Renal cortex interstitium (tissue), 11 donors: ENCODE data around the gene SSTR1. TPM values are rescaled to one million over a fixed set of nuclear protein-coding genes. Genes with fewer than 3 reads are reported as not detected.

Experiments used
- DNase-seq, 11 donors: peaks; one replicate each; pipeline ENCODE4 v3.0.0-alpha.2; 2013; ENCODE audit warnings: low read depth in 9 of 11, low spot score in 4 of 11; ENCODE audit errors: extremely low read depth in 1 of 11
- polyA plus RNA-seq, 3 donors: library from polyadenylated mRNA; unstranded; fragments of 120-200 nt; gene quantifications; one replicate each; pipeline ENCODE4 v1.2.1, GENCODE V29; 2013; ENCODE audit not compliant: insufficient read length in 3 of 3

The SSTR1 gene
- polyA plus RNA-seq, 3 donors = 1.8 to 2.1 (median 2.1) TPM

DNA sequence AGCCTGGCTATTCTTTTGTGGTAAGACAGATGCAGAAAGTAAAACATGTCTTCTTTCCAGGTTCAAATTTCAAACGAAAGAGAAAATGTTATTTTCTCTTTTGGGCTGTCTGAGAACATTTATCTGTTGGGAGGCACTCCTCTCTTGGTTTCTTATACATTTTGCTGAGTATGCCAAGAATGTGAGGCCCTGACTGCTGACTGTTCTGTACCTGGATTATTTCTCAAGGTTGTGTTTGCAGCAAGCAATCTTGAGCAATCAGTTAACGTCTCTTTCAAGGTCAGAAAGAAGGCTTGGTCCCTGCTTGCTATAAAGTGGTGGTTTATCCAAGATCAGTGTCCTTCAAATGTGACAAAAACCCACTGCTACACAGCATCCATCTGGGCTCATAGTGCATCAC, 9.8 kb downstream of the SSTR1 start:
- no peak for DNase-seq

DNA sequence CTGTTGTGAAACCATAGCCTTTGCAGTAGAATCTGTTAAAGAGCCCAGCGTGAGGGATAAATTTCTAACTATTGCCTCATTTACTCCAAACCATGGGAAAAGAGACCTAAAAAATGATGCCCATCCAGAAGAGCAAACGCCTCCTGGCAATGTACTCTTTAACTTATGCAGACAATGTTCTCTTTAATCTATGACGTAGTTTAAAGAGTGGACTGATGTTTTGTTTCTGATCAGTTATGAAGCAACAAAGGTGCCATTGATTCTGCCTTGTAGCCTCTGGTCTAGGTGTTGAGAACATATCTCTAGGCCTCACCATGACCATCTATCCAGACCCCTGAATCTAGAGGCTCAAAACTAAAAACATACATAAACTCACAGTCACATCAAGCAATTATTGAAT, 13.4 kb downstream of the SSTR1 start:
- DNase-seq = no peak

DNA sequence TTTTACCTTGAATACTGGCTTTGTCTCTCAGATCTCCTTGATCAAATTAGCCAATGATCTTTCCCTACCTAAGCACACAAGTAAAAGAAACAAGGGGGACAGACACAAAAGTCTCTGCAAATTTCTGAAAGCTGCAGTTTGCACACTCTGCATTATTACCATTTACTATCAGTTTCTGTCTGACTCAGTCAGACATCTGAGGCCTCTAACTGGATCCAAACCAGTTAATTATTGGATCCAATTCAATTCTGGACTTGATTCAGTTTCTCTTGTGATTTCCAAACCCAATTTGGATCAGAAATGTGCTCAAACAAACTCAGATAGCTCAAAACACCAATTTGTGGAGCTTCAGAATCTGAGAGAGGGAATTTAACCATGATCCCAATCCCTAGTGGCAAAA, 16.6 kb downstream of the SSTR1 start:
- no peak for DNase-seq

DNA sequence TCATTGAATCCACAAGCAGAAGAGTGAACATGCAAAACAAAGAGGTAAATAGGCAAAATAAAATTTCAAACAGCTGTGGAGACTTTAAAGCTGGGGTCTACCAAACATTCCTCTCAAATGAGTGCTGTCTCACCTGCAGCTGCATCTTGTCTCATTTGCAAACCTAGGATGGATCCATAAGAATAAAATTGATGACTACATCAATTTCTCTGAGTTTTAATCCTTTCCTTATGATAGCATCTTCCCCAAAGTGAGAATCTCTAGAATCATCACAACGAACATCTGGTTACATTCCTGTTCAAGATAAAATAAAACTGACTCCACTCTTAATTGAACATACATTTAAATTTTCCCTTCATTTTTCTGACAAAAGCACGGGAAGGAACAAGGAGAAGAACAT, 18.2 kb downstream of the SSTR1 start:
- no peak for DNase-seq

DNA sequence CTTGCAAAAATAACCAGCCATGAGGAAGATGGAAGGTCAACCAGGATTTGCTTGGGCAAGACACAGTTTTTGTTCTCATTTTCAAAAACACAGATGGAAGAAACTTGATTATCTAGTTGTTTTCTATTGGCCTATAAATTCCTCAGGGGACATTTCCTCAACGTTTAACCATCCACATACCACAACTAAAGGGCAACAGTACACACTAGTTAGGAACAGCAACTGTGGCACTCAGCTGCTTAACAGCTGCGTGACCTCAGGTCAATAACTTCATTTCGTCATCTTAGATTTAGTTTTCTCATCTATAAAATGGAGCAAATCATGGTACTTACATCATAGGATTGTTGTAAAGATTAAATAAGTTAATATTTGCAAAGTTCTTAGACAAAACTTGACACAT, 18.7 kb downstream of the SSTR1 start:
- no peak for DNase-seq

DNA sequence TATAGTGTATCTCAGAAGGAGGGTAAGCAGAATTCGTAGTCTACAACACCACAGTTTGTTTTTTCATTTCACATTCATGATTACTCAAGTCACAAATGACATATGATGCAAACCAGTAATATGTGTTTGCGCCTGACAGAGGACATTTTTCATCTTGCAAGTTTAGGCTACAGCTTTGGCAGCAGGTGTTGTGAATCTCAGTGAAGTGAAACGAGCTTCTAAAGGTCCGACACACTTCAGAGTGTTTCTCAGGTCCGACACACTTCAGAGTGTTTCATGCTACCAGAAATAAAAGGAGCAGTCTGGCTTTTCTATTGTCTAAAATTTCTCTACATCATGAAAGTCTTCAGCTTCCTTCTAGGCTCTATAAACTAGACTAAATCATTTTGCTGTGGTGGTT, 25.5 kb downstream of the SSTR1 start:
- no peak for DNase-seq

DNA sequence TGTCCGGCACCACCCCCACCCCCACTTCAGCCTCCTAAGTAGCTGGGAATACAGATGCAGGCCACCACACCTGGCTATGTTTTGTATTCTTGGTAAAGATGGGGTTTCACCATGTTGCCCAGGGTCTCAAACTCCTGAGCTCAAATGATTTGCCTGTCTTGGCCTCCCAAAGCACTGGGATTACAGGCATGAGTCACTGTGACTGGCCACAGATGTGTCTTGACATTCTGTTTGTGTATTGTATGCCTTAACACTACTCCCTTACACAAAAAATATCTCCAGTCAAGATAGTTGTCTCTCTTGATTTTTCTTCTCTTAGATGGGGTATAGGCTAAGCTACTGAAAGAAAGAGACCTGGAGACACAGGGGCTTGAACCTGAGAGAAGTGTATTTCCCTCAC, 30.6 kb downstream of the SSTR1 start:
- DNase-seq = no peak

DNA sequence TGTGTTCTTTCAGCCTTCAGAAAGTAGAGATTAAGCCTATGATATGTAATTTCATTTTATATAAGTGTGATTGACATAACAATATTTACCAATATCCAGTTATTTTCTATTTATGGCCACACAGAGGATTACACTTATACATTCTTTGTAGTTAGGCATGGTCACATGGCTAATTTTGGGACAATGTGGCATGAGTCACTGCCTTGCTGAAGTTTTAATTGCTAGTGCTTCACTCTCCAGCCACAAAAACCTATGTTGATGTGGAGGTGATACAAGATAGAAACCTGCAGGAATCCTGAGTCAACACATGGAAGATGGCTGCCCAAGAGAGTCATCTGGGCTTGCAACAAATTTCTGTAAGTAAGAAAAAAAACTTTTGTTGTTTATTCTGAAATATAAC, 31.2 kb downstream of the SSTR1 start:
- DNase-seq = no peak

DNA sequence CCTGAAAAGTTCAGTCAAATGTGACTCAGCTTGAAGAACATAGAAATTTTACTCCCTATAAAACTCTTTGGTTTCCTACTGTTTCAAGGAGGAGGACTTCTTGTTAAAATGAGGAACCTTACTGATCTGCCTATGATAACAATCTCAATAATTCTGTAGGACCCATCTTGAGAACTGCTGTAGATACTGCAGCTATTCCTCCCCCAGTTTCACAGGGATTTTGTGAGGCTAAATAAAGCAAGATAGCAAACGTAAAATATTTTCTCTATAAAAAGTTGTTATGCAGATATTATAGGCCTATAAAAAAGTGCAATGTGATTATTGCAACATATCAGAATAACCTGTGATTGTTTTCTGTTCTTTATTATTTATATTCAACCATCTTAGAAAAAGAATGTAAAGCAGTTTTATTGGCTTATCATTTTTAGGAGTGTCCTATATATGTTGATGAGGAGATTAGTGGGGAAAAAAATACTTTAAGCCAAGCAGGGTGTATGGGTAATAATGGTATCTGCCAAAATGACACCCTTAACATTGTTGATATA, 36.1 kb downstream of the SSTR1 start:
- no peak for DNase-seq

DNA sequence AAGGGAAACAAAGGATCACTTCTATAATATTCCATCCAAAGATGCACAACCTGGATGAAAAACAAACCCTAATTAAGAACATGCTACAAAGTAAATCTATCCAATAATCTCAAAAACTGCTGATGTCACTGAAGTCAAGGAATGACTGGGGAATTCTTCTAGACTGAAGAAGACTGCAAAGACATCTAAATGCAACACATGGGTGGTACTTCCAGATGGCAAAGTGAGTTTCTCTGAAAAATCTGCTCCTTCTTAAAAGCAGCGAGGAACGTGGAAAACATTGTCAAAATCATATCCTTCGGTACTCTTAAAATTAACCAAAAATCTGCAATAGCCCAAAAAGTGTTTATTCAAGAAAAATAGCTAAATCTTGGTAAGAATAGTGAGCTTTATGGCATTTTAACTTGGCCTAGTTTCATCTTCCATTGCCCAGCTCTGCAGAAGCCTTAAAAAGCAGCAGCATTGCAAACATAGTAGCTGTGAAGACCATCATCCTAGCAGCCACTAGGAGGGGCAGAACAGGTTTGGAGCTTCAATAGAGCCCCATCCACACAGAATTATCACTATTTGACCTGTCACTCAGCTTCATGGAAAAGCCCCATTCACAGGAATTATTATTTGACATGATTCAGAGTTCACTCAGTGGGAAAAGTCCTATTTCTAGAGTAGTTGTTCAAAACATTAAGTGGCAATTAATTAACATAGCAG, 40.8 kb downstream of the SSTR1 start:
- DNase-seq = no peak

DNA sequence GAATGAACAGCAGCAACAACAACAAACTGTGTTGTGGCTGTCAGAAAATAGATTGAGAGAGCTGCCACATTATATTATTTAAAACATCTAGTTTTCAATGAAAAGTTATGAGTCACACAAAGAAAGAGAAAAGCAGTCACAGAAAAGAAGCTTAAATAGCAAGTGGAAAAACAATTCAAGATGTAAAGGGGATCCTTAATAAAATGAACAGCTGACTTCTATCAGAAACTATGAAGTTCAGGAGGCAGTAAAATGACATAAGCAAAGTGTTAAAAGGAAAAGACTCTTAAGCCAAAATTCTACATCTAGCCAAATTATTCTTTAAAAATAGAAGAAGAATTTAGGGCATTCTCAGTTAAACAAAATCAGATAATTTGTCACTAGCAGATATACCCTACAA, 42.6 kb downstream of the SSTR1 start:
- no peak for DNase-seq

DNA sequence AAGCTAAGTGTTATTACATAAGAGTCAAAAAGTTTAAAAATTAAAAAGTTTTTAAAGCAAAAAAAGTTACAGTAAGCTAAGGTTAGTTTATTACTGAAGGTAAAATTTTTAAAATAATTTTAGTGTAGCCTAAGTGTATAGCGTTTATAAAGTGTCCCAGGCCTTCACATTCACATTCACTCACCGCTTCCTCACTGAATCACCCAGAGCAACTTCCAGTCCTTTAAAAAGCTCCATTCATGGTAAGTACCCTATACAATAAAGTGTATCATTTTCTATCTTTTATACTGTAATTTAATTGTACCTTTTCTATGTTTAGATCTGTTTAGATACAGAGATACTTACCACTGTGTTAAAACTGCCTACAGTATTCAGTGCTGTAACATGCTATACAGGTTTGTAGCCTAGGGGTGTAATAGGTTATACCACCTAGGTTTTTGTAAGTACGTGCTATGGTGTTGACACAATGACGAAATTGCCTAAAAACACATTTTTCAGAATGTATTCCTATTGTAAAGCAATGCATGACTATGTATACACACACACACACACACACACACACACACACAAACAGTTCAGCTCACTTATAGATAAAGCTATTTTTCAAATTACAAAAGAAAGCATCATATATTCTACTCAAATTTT, 44.5 kb downstream of the SSTR1 start:
- DNase-seq = no peak

DNA sequence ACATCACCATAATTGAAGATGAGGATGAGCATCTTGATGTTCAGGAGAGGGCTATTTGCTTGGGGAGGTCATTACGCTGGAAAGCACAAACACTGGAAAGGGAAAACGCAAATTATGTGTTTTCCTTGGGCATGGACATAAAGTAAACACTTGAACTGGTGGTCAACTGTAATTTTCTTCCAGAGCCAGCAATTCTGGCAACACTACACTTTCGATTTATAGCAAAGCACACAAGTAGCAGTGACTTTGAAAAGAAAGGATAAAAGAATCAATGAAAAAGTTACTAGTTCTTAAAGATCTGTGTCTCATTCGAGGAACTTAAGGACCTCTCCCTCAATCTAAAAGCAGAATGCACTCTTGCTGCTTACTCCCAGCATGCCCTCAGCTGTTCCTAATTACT, 46.0 kb downstream of the SSTR1 start:
- no peak for DNase-seq

DNA sequence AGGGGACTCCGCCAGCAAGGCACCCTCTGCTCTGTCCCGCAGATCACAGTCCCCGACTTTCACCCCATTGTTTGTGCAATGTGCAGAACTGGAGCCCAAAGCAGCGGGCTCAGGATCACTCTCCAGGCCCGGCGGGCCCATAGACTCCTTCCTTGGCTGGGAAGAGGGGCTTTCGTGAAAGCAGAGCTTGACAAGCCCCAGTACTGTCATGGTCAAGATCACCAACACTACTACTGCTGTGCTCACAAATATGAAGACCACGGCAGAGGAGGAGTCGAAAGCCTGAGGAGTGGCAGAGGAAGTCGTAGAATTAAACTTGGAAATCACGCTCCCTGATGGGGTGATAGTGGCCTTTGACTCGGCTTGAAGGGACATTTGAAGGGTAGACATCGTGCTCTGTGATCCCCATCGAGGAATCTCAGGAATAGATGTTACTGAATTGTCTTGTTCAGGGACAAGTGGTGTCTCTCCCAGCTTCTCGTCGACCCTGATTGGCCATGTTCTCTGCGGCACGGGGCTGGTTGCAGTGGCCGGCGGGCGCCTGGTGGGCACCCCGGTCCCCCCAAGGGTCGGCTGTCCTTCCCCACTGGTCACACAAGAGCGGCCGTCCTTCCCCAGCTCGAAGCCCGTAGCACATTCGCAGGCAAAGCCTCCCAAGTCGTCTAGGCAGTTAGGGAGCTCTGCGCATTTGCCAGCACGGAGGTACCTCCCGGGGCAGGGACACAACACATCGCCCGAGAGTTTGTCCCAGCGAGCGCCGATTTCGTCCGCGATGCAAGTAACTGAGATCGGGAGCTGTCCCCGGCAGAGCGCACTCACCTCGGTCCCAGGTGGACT, 47.1 kb downstream of the SSTR1 start:
- DNase-seq = peak in 5 of 11 donors; percentile 4 to 22 (median 18)

DNA sequence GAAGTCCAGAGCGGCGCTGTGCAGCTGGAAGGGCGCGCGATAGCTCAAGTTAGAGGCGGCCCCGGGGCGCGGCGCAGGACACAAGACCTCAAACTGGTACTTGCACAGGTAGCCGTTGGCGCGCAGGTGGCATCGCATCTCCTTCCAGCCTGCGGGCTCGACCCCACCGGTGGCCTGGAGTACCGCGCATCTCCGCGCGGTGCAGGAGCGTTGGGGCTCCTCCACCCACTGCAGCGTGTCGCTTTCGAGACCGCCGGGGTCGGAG, 47.6 kb downstream of the SSTR1 start:
- peak in 6 of 11 donors; percentile 3 to 44 (median 22) for DNase-seq

DNA sequence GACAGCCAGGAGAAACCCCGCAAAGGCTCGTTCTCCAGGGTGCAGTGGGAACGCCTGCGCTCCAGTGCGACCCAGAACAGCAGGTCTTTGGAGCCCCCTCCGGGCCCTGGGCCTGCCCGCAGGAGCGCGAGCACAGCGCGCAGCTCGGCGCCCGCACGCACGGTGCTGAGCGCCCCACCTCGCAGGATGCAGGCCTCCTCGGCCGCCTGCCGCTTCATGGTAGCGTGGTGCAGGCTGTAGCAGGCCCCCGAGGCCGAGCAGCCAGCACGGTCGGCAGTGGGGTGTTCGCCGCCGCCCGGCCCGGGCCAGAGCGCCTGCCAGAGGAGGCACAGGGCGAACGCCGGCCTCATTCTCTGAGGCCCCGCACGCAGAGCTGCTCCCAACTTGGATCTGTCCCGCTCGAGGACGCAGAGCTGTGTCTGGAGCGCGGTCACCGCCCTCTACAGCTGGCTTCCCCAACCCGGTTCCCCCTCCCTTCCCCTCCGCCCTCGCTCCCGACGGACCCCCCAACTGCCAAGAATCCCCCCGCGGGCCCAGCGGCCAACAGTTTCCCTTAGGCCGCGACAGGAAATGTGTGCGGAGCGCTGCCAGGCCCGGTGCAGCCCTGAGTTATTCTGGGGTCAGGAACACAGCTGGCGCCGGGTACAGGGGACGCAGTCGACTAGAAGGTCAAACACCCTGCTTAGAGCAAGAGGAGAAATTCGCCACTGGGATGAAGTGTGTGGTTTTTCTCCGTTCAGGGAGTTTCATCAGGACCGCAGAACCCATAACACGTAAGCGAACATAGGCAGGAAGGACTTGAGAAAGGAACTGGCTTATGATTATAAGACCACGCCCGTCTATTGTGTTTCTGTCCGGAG, 48.2 kb downstream of the SSTR1 start, which contains the start of gene CLEC14A:
TSS of gene CLEC14A (minus strand) at position 421 of the 860 bp plus-strand sequence. CDS start at position 350, 71 bp downstream.
- peak in 10 of 11 donors; percentile 10 to 46 (median 32) for DNase-seq

DNA sequence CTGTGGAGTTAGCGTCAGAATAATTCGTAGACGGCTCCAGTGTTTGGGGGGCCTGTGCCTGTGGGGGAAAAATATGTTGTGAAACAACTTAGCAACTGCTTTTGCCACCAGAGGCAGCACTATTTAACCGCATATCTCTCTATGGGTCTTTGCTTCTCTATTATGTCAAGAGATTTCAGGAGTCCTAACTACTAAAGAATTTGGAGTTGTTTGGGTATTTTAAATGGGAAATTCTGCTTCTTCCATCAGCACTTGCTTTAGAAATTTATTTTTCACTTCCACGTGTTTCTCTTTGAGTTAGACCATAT, 48.8 kb downstream of the SSTR1 start:
- peak in 2 of 11 donors; percentile 27 to 38 for DNase-seq

DNA sequence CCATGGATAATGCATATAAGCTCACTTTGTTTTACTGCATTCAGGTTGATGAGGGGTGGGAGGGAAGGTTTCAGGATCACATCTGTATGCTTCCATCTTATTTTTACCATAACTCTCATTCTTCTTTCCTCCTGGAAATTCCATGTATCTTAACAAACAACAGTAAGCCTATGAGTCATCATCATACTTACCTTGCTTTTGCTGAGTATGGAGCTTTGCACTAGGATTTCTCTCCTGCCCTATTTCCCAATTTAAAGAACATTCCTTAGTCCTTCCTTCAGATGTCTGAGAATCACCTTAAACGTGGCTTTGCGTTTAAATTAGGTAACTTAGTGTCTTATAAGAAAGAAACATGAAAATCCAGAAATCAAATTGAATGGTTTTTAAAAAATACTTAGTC, 49.8 kb downstream of the SSTR1 start:
- no peak for DNase-seq

DNA sequence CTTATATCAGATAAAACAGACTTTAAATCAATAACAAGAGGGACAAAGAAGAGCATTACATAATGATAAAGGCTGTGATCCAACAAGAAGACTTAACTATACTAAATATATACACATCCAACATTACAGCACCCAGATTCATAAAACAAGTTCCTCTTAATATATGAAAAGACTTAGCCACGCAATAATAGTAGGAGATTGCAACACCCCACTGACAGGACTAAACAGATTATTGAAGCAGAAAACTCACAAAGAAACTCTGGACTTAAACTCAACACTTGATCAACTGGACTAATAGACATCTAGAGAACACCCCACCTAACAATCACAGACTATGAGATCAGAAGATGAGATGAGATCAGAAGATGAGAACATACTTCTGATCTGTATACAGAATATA, 53.9 kb downstream of the SSTR1 start:
- no peak for DNase-seq
